Measurements from ENCODE around the gene ARL8B. TPM values are rescaled to one million over a fixed set of nuclear protein-coding genes. Genes with fewer than 3 reads are reported as not detected.
A peak's percentile ranks its signal among the peaks of the same experiment; 100 is the strongest.

Gene ARL8B
- total RNA-seq, 1 experiment from 2014 or later: 29.0 TPM

- peaks cover 0 to 3% (median 2%) of the 10 kb centered on the region in 3 experiments; a peak in 2 of 7 replicates for H3K36me3 Mint-ChIP-seq (ENCODE audit: insufficient read depth in 1 of 3, low read depth in 3 of 3)
- no peaks in the 10 kb centered on the region for H3K27me3 Mint-ChIP-seq (ENCODE audit: low read depth)
- Histone ChIP-seq H2AFZ (ENCODE audit: low read length) (no peak overlapping the region), H4K20me1 (ENCODE audit: control insufficient read depth, insufficient read depth, insufficient read length) (no peaks in the 10 kb centered on the region), H3K23ac (ENCODE audit: insufficient read length, low read depth, low read length) (no peak overlapping the region), H3K27ac (ENCODE audit: insufficient read length, low read depth, low read length) (no peak overlapping the region), H3K79me2 (ENCODE audit: insufficient read depth, low read length) (peaks cover 16% of the 10 kb centered on the region; the same call in 1 of the 2 replicates), H3K27me3 (ENCODE audit: insufficient read depth, low read length) (no peaks in the 10 kb centered on the region), H4K8ac (replicated peaks; ENCODE audit: insufficient read length, low read depth, low read length) (no peak overlapping the region), H2BK12ac (ENCODE audit: insufficient read length, low read depth, low read length) (no peak overlapping the region), H2AK5ac (ENCODE audit: insufficient read length, low read length) (no peak overlapping the region), H2BK120ac (ENCODE audit: low read depth, low read length, poor library complexity, severe bottlenecking) (no peak overlapping the region), H3K4me2 (ENCODE audit: insufficient read depth, insufficient read length, low read length) (no peak overlapping the region), H3K4me1 (ENCODE audit: insufficient read depth, low read length) (peaks cover 3% of the 10 kb centered on the region; the same call in 1 of the 2 replicates), H2BK15ac (ENCODE audit: low read depth, low read length) (no peak overlapping the region), H3T11ph (ENCODE audit: low read length) (no peak overlapping the region), H2BK20ac (ENCODE audit: low read depth, low read length, poor library complexity, severe bottlenecking) (no peak overlapping the region), H3K79me1 (ENCODE audit: insufficient read depth, low read depth, low read length, poor library complexity, severe bottlenecking) (peaks cover 6% of the 10 kb centered on the region), H3K18ac (ENCODE audit: insufficient read length, low read depth, low read length) (no peak overlapping the region), H3K56ac (ENCODE audit: insufficient read length, low read depth, low read length) (no peak overlapping the region), H4K5ac (ENCODE audit: insufficient read length, low read depth, low read length) (no peak overlapping the region), H3K4ac (ENCODE audit: low read depth, low read length) (no peak overlapping the region), H4K91ac (ENCODE audit: insufficient read length, low read depth, low read length) (no peak overlapping the region), H3K23me2 (ENCODE audit: insufficient read length, low read depth, low read length, poor library complexity, severe bottlenecking) (no peaks in the 10 kb centered on the region), H3K9me3 (ENCODE audit: control insufficient read depth, low read depth, low read length) (no peaks in the 10 kb centered on the region), H3K9ac (ENCODE audit: extremely low read depth, insufficient read length, low read length) (no peak overlapping the region), H2BK5ac (ENCODE audit: insufficient read length, low read length) (no peak overlapping the region), H3K14ac (ENCODE audit: insufficient read depth, low read length) (no peak overlapping the region)
- H3K4me1 Mint-ChIP-seq: peaks cover 13 to 32% of the 10 kb centered on the region in 2 experiments
- DNase-seq: no peak
- H3K4me3 Mint-ChIP-seq: no peak overlapping the region
- H3K9me3 Mint-ChIP-seq: no peaks in the 10 kb centered on the region; a peak in 1 of 5 replicates
- TF ChIP-seq CTCF (conservative IDR thresholded peaks at IDR 0.05): no peak
- H3K27ac Mint-ChIP-seq: peak overlapping the region in 1 of 3 experiments; percentile 80; a peak in 3 of 7 replicates
Observed at GRCh38 chr3:5155241-5155640, 33.1 kb downstream of the ARL8B start.
